Mesenchymal stem cell (in vitro differentiated cells and primary cell): ENCODE measurements around the gene C16orf92.

ENCODE experiments used
- DNase-seq: peaks from one replicate; pipeline ENCODE4 v3.0.0-alpha.2; 2013
- H2AFZ ChIP-seq: one replicate; pipeline ENCODE4 v1.6.1; 2013; ENCODE audit warnings: low read depth, mild to moderate bottlenecking, control low read depth, inconsistent platforms, low read length, moderate library complexity
- H2AK5ac ChIP-seq: 2 replicates; pipeline ENCODE4 v1.6.1; 2013; ENCODE audit warnings: low read length, moderate library complexity, mild to moderate bottlenecking, inconsistent platforms; ENCODE audit not compliant: severe bottlenecking
- H2BK120ac ChIP-seq: one replicate; pipeline ENCODE4 v1.6.1; 2013; ENCODE audit warnings: low read depth, mild to moderate bottlenecking, inconsistent platforms, low read length, moderate library complexity
- H2BK12ac ChIP-seq, 2 experiments: one replicate each; pipeline ENCODE4 v1.6.1; 2013; ENCODE audit warnings: inconsistent platforms in 2 of 2, low read length in 2 of 2, mild to moderate bottlenecking in 2 of 2, moderate library complexity in 2 of 2, control low read depth in 1 of 2
- H2BK15ac ChIP-seq: one replicate; pipeline ENCODE4 v1.6.1; 2013; ENCODE audit warnings: mild to moderate bottlenecking, low read depth, inconsistent platforms; ENCODE audit not compliant: poor library complexity, severe bottlenecking
- H2BK5ac ChIP-seq: 2 replicates; pipeline ENCODE4 v1.6.1; 2013; ENCODE audit warnings: low read depth, mild to moderate bottlenecking, low read length, control low read depth, inconsistent platforms; ENCODE audit not compliant: poor library complexity, severe bottlenecking
- H3K14ac ChIP-seq, 2 experiments: one replicate each; pipeline ENCODE4 v1.6.1; 2013; ENCODE audit warnings: inconsistent platforms in 2 of 2, low read length in 2 of 2, control low read depth in 1 of 2, mild to moderate bottlenecking in 1 of 2, moderate library complexity in 1 of 2
- H3K18ac ChIP-seq, 2 experiments: one replicate each; pipeline ENCODE4 v1.6.1; 2013; ENCODE audit warnings: inconsistent platforms in 2 of 2, low read length in 2 of 2, control low read depth in 1 of 2, low read depth in 1 of 2, mild to moderate bottlenecking in 1 of 2
- H3K23ac ChIP-seq, 2 experiments: one replicate each; pipeline ENCODE4 v1.6.1; 2013; ENCODE audit warnings: inconsistent platforms in 2 of 2, low read length in 2 of 2, mild to moderate bottlenecking in 2 of 2, moderate library complexity in 2 of 2, control low read depth in 1 of 2
- H3K27ac ChIP-seq: 2 replicates; pipeline ENCODE4 v1.5.1; 2013; ENCODE audit warnings: mild to moderate bottlenecking, moderate library complexity, low read length, control low read depth, inconsistent platforms; ENCODE audit not compliant: poor library complexity, severe bottlenecking
- H3K27me3 ChIP-seq, 2 experiments: 2 replicates each; pipeline versions ENCODE4 v1.6.1 to v1.7.0; 2013; ENCODE audit warnings: low read length in 2 of 2, mild to moderate bottlenecking in 2 of 2, moderate library complexity in 2 of 2, control low read depth in 1 of 2, inconsistent platforms in 1 of 2; ENCODE audit not compliant: control insufficient read depth in 1 of 2, insufficient read depth in 1 of 2
- H3K36me3 ChIP-seq, 2 experiments: 2 replicates each; pipeline versions ENCODE4 v1.6.1 to v1.7.0; 2013; ENCODE audit warnings: low read length in 2 of 2, control low read depth in 1 of 2, inconsistent platforms in 1 of 2, low read depth in 1 of 2, mild to moderate bottlenecking in 1 of 2; ENCODE audit not compliant: insufficient read depth in 2 of 2, control insufficient read depth in 1 of 2
- H3K4ac ChIP-seq, 2 experiments: one replicate each; pipeline ENCODE4 v1.6.1; 2013; ENCODE audit warnings: inconsistent platforms in 2 of 2, low read length in 2 of 2, mild to moderate bottlenecking in 2 of 2, moderate library complexity in 2 of 2, control low read depth in 1 of 2, low read depth in 1 of 2
- H3K4me1 ChIP-seq: 2 replicates; pipeline ENCODE4 v1.6.1; 2013; ENCODE audit warnings: low read depth, low read length, control low read depth; ENCODE audit not compliant: control insufficient read depth, insufficient read depth
- H3K4me2 ChIP-seq: 2 replicates; pipeline ENCODE4 v1.6.1; 2013; ENCODE audit warnings: low read length, mild to moderate bottlenecking, inconsistent platforms; ENCODE audit not compliant: poor library complexity, severe bottlenecking
- H3K4me3 ChIP-seq, 2 experiments: 2 replicates each; pipeline versions ENCODE4 v1.5.1 to v1.7.0; 2013; ENCODE audit warnings: low read length in 2 of 2, mild to moderate bottlenecking in 2 of 2, control low read depth in 1 of 2, low read depth in 1 of 2; ENCODE audit not compliant: insufficient read depth in 1 of 2
- H3K79me1 ChIP-seq: replicated peaks from 2 replicates; pipeline ENCODE4 v1.6.1; 2013; ENCODE audit warnings: mild to moderate bottlenecking, control low read depth, low read length, inconsistent platforms; ENCODE audit not compliant: poor library complexity, severe bottlenecking
- H3K9ac ChIP-seq: 2 replicates; pipeline ENCODE4 v1.7.0; 2013; ENCODE audit warnings: mild to moderate bottlenecking, low read length, moderate library complexity
- H3K9me3 ChIP-seq: 2 replicates; pipeline ENCODE4 v1.7.0; 2013; ENCODE audit warnings: mild to moderate bottlenecking, low read length; ENCODE audit not compliant: control insufficient read depth
- H4K8ac ChIP-seq: one replicate; pipeline ENCODE4 v1.6.1; 2013; ENCODE audit warnings: inconsistent platforms, mild to moderate bottlenecking, low read length, moderate library complexity
- H4K91ac ChIP-seq: one replicate; pipeline ENCODE4 v1.6.1; 2013; ENCODE audit warnings: mild to moderate bottlenecking, low read length, inconsistent platforms
- WGBS: methylation state at CpG from one replicate; pipeline ENCODE4 v1.1.7; 2013; ENCODE audit warnings: mixed read lengths; 5-methylcytosine and 5-hydroxymethylcytosine counted together

Gene C16orf92

GRCh38 chr16:30054959-30055553 lies 32.1 kb downstream of the C16orf92 start:
- no peak overlapping the region for H4K91ac ChIP-seq
- H3K18ac ChIP-seq: no peak overlapping the region
- peaks cover 12% of the 10 kb centered on the region for H3K79me1 ChIP-seq
- H3K14ac ChIP-seq: no peak overlapping the region
- no peak overlapping the region for H2AFZ ChIP-seq
- no peak overlapping the region for H3K23ac ChIP-seq
- H3K4me3 ChIP-seq: no peak overlapping the region
- H3K4me1 ChIP-seq: peaks cover 10% of the 10 kb centered on the region
- H3K4ac ChIP-seq: no peak overlapping the region
- no peak overlapping the region for H3K4me2 ChIP-seq
- WGBS: 37% methylated on average over 10 of the region's 10 CpGs
- H3K27me3 ChIP-seq: no peaks in the 10 kb centered on the region
- peak; percentile 33 for DNase-seq
- H3K9ac ChIP-seq: peak overlapping the region; percentile 35
- H2BK5ac ChIP-seq: no peak overlapping the region
- H3K27ac ChIP-seq: no peak overlapping the region
- H2AK5ac ChIP-seq: no peak overlapping the region
- peak overlapping the region in 1 of 2 experiments; percentile 60 for H2BK12ac ChIP-seq
- H4K8ac ChIP-seq: peak overlapping the region; percentile 43
- H2BK15ac ChIP-seq: no peak overlapping the region
- no peaks in the 10 kb centered on the region for H3K9me3 ChIP-seq
- H3K36me3 ChIP-seq: peaks cover 13 to 19% of the 10 kb centered on the region in 2 experiments
- no peak overlapping the region for H2BK120ac ChIP-seq

- Histone ChIP-seq H2BK12ac (no peak overlapping the region), H3K18ac (no peak overlapping the region), H3K27ac (no peak overlapping the region), H2BK5ac (no peak overlapping the region), H4K91ac (no peak overlapping the region), H3K4me1 (peaks cover 8% of the 10 kb centered on the region), H3K4ac (no peak overlapping the region), H3K14ac (no peak overlapping the region), H3K4me3 (no peak overlapping the region), H3K4me2 (no peak overlapping the region), H3K27me3 (no peaks in the 10 kb centered on the region), H3K9me3 (no peaks in the 10 kb centered on the region), H3K36me3 (peaks cover 16 to 25% of the 10 kb centered on the region in 2 experiments), H4K8ac (no peak overlapping the region), H2AK5ac (no peak overlapping the region), H3K9ac (no peak overlapping the region), H3K23ac (no peak overlapping the region), H2BK15ac (no peak overlapping the region), H3K79me1 (peaks cover 3% of the 10 kb centered on the region), H2AFZ (no peak overlapping the region), H2BK120ac (no peak overlapping the region)
- DNase-seq: peak; percentile 52
- WGBS: 81% methylated on average over 4 of the region's 4 CpGs
Measured at GRCh38 chr16:30060346-30060745, 37.3 kb downstream of the C16orf92 start.

GRCh38 chr16:30060836-30061554 lies 38.0 kb downstream of the C16orf92 start:
- H3K27ac ChIP-seq: no peak overlapping the region
- 92% methylated on average over 2 of the region's 2 CpGs for WGBS
- H3K18ac ChIP-seq: no peak overlapping the region
- H3K9ac ChIP-seq: no peak overlapping the region
- no peak overlapping the region for H3K23ac ChIP-seq
- no peak overlapping the region for H2AK5ac ChIP-seq
- H3K79me1 ChIP-seq: peaks cover 3% of the 10 kb centered on the region
- no peak for DNase-seq
- H3K14ac ChIP-seq: no peak overlapping the region
- H3K4ac ChIP-seq: no peak overlapping the region
- no peak overlapping the region for H2AFZ ChIP-seq
- H3K27me3 ChIP-seq: no peaks in the 10 kb centered on the region
- no peaks in the 10 kb centered on the region for H3K9me3 ChIP-seq
- peaks cover 16 to 23% of the 10 kb centered on the region in 2 experiments for H3K36me3 ChIP-seq
- no peak overlapping the region for H2BK120ac ChIP-seq
- peak overlapping the region in 1 of 2 experiments; percentile 63 for H2BK12ac ChIP-seq
- no peak overlapping the region for H2BK15ac ChIP-seq
- peak overlapping the region; percentile 18 for H4K91ac ChIP-seq
- no peak overlapping the region for H3K4me3 ChIP-seq
- H3K4me2 ChIP-seq: no peak overlapping the region
- H2BK5ac ChIP-seq: no peak overlapping the region
- peaks cover 8% of the 10 kb centered on the region for H3K4me1 ChIP-seq
- H4K8ac ChIP-seq: no peak overlapping the region

GRCh38 chr16:30063278-30063892 lies 40.4 kb downstream of the C16orf92 start:
- H3K79me1 ChIP-seq: peaks cover 3% of the 10 kb centered on the region
- peak overlapping the region; percentile 8 for H2BK120ac ChIP-seq
- WGBS: 72% methylated on average over 12 of the region's 12 CpGs
- H3K4me3 ChIP-seq: peak overlapping the region; percentile 34 to 98
- peak overlapping the region; percentile 39 to 99 for H3K4ac ChIP-seq
- H3K27me3 ChIP-seq: no peaks in the 10 kb centered on the region
- H2BK15ac ChIP-seq: peak overlapping the region; percentile 15
- H3K14ac ChIP-seq: peak overlapping the region in 1 of 2 experiments; percentile 56
- H3K36me3 ChIP-seq: peaks cover 27 to 35% of the 10 kb centered on the region in 2 experiments
- H4K8ac ChIP-seq: peak overlapping the region; percentile 71
- no peak for DNase-seq
- H3K9ac ChIP-seq: peak overlapping the region; percentile 100
- peak overlapping the region; percentile 21 for H2AK5ac ChIP-seq
- peaks cover 18% of the 10 kb centered on the region for H3K4me1 ChIP-seq
- H2BK12ac ChIP-seq: peak overlapping the region in 1 of 2 experiments; percentile 80
- no peaks in the 10 kb centered on the region for H3K9me3 ChIP-seq
- H4K91ac ChIP-seq: peak overlapping the region; percentile 89
- no peak overlapping the region for H3K23ac ChIP-seq
- H2AFZ ChIP-seq: peak overlapping the region; percentile 36
- peak overlapping the region; percentile 82 to 92 for H3K18ac ChIP-seq
- peak overlapping the region; percentile 97 for H3K27ac ChIP-seq
- no peak overlapping the region for H2BK5ac ChIP-seq
- peak overlapping the region; percentile 64 for H3K4me2 ChIP-seq
